Left renal pelvis (tissue), 4 donors: ENCODE measurements around the gene AJM1. TPM values are rescaled to one million over a fixed set of nuclear protein-coding genes. Genes with fewer than 3 reads are reported as not detected.
"Not testable (repeated sequence)": the region's sequence is repeated elsewhere in the genome, so short reads cannot be mapped to it uniquely, and the experiment has no call there.

Source experiments
- DNase-seq, 4 donors: peaks; one replicate each; pipeline ENCODE4 v3.0.0-alpha.2; 2013; ENCODE audit warnings: low read depth in 4 of 4, low spot score in 3 of 4
- polyA plus RNA-seq, 4 donors: library from polyadenylated mRNA; unstranded; fragments of 120-200 nt; gene quantifications; one replicate each; pipeline ENCODE4 v1.2.1, GENCODE V29; 2013; ENCODE audit not compliant: insufficient read length in 4 of 4

Gene AJM1
- polyA plus RNA-seq, 4 donors: 0.46 to 1.7 (median 0.97) TPM

- DNase-seq: no peak
These were observed 12.0 kb upstream of the AJM1 start for GRCh38 chr9:136829981-136830885.

- DNase-seq: no peak
These were observed 11.1 kb upstream of the AJM1 start for GRCh38 chr9:136831002-136831719.

DNA sequence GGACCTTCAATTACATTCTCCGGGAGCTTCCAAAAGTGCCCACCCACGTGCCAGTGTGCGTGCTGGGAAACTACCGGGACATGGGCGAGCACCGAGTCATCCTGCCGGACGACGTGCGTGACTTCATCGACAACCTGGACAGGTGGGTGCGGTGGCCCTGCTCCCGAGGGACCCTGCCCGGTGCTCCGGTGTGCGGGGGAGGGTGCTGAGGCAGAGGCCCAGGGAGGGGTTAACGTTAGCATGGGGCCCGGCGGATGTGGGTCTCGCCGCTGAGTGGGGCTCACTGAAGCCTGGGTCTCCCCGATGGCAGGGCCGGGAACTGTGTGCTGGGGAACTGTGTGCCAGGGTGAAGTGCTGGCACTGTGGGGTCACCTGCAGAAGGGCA, 10.6 kb upstream of the AJM1 start:
- no peak for DNase-seq

- DNase-seq: no peak
These were observed 9.7 kb upstream of the AJM1 start for GRCh38 chr9:136832581-136832980.

- DNase-seq: not testable (repeated sequence)
These were observed 8.8 kb upstream of the AJM1 start for GRCh38 chr9:136833381-136834048.

GRCh38 chr9:136835162-136835931, 6.9 kb upstream of the AJM1 start:
- DNase-seq: no peak

GRCh38 chr9:136835932-136836904, 6.1 kb upstream of the AJM1 start:
- DNase-seq: no peak

DNA sequence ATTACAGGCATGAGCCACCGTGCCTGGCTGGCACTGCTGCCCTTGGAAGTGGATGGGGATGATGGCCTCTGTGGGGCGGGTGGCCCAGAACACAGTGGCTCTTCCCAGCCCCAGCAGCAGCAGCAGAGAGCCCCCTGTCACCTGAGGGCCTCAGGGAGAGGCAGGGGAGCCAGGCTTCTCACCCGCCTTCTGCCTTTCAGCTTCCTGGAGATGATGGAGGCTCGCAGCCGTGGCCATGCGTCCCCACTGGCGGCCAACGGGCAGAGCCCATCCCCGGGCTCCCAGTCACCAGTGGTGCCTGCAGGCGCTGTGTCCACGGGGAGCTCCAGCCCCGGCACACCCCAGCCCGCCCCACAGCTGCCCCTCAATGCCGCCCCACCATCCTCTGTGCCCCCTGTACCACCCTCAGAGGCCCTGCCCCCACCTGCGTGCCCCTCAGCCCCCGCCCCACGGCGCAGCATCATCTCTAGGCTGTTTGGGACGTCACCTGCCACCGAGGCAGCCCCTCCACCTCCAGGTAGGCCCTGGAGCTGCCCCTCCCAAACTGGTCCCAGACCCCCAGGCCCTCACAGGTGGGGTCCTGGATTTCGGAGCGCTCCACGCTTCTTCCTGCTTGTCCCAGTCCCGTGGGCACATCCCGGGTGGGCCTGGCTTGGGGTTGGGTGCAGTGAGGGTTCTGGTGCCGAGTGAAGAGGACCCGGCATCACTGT, 5.0 kb upstream of the AJM1 start:
- DNase-seq: no peak

DNA sequence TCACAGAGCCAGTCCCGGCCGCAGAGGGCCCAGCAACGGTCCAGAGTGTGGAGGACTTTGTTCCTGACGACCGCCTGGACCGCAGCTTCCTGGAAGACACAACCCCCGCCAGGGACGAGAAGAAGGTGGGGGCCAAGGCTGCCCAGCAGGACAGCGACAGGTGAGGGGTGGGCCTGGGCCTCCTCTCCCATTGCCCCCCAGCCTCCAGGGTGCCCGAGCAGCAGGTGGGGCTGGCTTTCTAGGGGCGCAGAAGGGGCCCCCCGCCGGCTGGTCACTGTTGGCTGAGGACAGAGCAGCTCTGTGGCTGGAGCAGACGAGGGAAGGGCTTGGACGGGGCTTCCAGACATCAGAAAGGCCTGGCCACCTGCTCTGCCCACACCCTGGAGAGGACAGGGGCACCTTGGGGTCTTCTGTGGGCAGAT, 4.4 kb upstream of the AJM1 start:
- not testable (repeated sequence) for DNase-seq

- no peak for DNase-seq
These were observed 3.7 kb upstream of the AJM1 start for GRCh38 chr9:136838314-136839228.

DNA sequence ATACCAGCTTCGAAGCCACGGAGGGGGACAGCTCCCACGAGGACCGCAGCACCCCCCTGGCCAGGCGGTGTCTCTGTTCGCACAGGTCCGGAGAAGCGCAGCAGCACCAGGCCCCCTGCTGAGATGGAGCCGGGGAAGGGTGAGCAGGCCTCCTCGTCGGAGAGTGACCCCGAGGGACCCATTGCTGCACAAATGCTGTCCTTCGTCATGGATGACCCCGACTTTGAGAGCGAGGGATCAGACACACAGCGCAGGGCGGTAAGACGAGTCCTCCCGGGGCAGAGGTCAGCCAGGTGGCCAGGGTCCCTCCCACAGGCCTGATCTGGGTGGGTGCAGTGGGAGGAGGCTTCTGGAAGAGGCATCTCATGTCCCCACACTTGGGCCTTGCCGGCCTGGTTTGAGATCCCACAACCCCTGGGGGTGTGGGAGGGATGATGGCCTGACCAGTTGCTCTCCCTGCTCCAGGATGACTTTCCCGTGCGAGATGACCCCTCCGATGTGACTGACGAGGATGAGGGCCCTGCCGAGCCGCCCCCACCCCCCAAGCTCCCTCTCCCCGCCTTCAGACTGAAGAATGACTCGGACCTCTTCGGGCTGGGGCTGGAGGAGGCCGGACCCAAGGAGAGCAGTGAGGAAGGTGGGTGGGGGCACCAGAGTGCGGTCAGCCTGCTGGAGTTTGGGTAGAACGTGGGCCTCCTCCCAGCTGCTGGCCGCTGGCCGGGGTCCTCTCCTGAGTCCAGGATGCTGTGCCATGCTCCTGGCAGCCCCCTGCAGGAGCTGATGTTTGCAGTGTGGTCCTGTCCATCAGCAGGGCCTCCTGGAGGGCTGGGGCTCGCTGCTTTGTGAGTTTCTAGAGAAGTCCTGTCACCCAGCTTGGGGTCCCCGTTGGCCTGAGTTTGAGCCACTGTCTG, 2.8 kb upstream of the AJM1 start:
- no peak for DNase-seq

DNA sequence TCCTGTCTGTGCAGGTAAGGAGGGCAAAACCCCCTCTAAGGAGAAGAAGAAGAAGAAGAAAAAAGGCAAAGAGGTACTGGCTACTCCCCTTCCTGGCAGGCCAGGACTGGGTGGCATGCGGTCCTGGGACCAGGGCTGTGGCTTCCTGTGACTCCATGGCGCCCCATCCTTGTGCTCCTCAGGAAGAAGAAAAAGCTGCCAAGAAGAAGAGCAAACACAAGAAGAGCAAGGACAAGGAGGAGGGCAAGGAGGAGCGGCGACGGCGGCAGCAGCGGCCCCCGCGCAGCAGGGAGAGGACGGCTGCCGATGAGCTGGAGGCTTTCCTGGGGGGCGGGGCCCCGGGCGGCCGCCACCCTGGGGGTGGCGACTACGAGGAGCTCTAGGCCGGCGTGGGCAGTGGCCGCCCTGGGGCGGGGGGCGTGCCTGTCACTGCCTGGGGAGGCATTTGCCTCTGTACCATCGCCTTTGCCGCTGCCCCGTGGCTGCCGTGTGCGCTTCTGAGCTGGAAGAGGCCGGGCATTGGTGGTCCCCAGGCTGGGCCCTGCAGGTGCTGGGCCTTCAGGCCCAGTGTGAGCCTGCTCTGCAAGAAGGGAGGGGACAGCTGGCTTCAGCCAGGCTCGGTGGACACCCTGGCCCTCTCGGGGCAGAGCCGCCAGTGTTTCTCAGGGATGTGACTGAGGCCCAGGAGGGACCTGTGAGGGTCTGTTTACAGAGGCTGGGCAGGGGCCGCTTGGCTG, 2.0 kb upstream of the AJM1 start:
- DNase-seq: no peak

- DNase-seq: no peak
These were observed 1.2 kb upstream of the AJM1 start for GRCh38 chr9:136840877-136841645.

GRCh38 chr9:136841646-136842379, 465 bp upstream of the AJM1 start:
- DNase-seq: not testable (repeated sequence)
